H7 (cell line): ENCODE results near the gene C20orf144. TPM values are rescaled to one million over a fixed set of nuclear protein-coding genes. Genes with fewer than 3 reads are reported as not detected.

ENCODE experiments used
- DNase-seq: peaks from one replicate; pipeline ENCODE4 v3.0.0; 2012
- H3K27me3 ChIP-seq: 2 replicates; pipeline ENCODE4 v1.6.0; 2011; ENCODE audit warnings: mild to moderate bottlenecking, low read length; ENCODE audit not compliant: control insufficient read depth, insufficient read depth
- H3K36me3 ChIP-seq: replicated peaks from 2 replicates; pipeline ENCODE4 v1.5.1; 2011; ENCODE audit warnings: low read length; ENCODE audit not compliant: control insufficient read depth, insufficient read depth
- H3K4me3 ChIP-seq: 2 replicates; pipeline ENCODE4 v1.5.1; 2011; ENCODE audit warnings: low read depth, mild to moderate bottlenecking, control low read depth, low read length, moderate library complexity; ENCODE audit not compliant: insufficient read depth
- total RNA-seq: library from RNA; depleted of rRNA; stranded (reverse); fragments of >200 nt; shearing (Covaris generic); gene quantifications from 2 replicates; pipeline ENCODE4 v1.2.3, GENCODE V29; 2014

C20orf144 gene
- total RNA-seq, 1 experiment from 2014 or later = not detected

GRCh38 chr20:33655164-33655563, 7.0 kb upstream of the C20orf144 start:
- Histone ChIP-seq H3K36me3 (peaks cover 4% of the 10 kb centered on the region), H3K27me3 (no peaks in the 10 kb centered on the region), H3K4me3 (no peak overlapping the region)
- DNase-seq = no peak

GRCh38 chr20:33656010-33656782, 5.9 kb upstream of the C20orf144 start:
- H3K27me3 ChIP-seq = no peaks in the 10 kb centered on the region

GRCh38 chr20:33656783-33657703, 5.1 kb upstream of the C20orf144 start:
- peak; percentile 47 for DNase-seq
- H3K4me3 ChIP-seq = no peak overlapping the region
- H3K27me3 ChIP-seq = no peaks in the 10 kb centered on the region
- H3K36me3 ChIP-seq = peaks cover 4% of the 10 kb centered on the region

More at GRCh38 chr20:33656010-33656782, 5.9 kb upstream of the C20orf144 start:
- Histone ChIP-seq H3K36me3 (peaks cover 4% of the 10 kb centered on the region), H3K4me3 (no peak overlapping the region)
- DNase-seq = peak; percentile 46

- Histone ChIP-seq H3K27me3 (no peaks in the 10 kb centered on the region), H3K4me3 (no peak overlapping the region), H3K36me3 (peaks cover 4% of the 10 kb centered on the region)
- no peak for DNase-seq
Measured at GRCh38 chr20:33657704-33658095, 4.4 kb upstream of the C20orf144 start.

GRCh38 chr20:33658510-33658909, 3.6 kb upstream of the C20orf144 start:
- Histone ChIP-seq H3K27me3 (no peaks in the 10 kb centered on the region), H3K36me3 (peaks cover 4% of the 10 kb centered on the region), H3K4me3 (no peak overlapping the region)
- DNase-seq = peak; percentile 53

GRCh38 chr20:33658929-33659328, 3.2 kb upstream of the C20orf144 start:
- no peak for DNase-seq
- Histone ChIP-seq H3K36me3 (peaks cover 4% of the 10 kb centered on the region), H3K27me3 (no peaks in the 10 kb centered on the region)

GRCh38 chr20:33659341-33660034, 2.6 kb upstream of the C20orf144 start:
- no peaks in the 10 kb centered on the region for H3K27me3 ChIP-seq
- H3K4me3 ChIP-seq = no peak overlapping the region
- H3K36me3 ChIP-seq = peaks cover 4% of the 10 kb centered on the region
- peak; percentile 48 for DNase-seq

More at GRCh38 chr20:33658929-33659328, 3.2 kb upstream of the C20orf144 start:
- no peak overlapping the region for H3K4me3 ChIP-seq

- peak; percentile 32 for DNase-seq
- Histone ChIP-seq H3K36me3 (peaks cover 4% of the 10 kb centered on the region), H3K27me3 (no peaks in the 10 kb centered on the region), H3K4me3 (no peak overlapping the region)
Measured at GRCh38 chr20:33660035-33660684, 2.0 kb upstream of the C20orf144 start.

- Histone ChIP-seq H3K27me3 (no peaks in the 10 kb centered on the region), H3K36me3 (peaks cover 4% of the 10 kb centered on the region), H3K4me3 (no peak overlapping the region)
- DNase-seq = no peak
Measured at GRCh38 chr20:33660685-33661058, 1.5 kb upstream of the C20orf144 start.

- Histone ChIP-seq H3K4me3 (peak overlapping the region; percentile 79), H3K27me3 (peaks cover 4% of the 10 kb centered on the region; the same call in 1 of the 2 replicates), H3K36me3 (peaks cover 2% of the 10 kb centered on the region; the same call in 1 of the 2 replicates)
- DNase-seq = peak; percentile 97
Measured at GRCh38 chr20:33663161-33664084, 1.3 kb downstream of the C20orf144 start.

- Histone ChIP-seq H3K27me3 (peaks cover 4% of the 10 kb centered on the region; the same call in 1 of the 2 replicates), H3K36me3 (peaks cover 2% of the 10 kb centered on the region), H3K4me3 (peak overlapping the region; percentile 79)
- DNase-seq = peak; percentile 76
Measured at GRCh38 chr20:33664085-33664761, 2.1 kb downstream of the C20orf144 start.

GRCh38 chr20:33664762-33665144, 2.6 kb downstream of the C20orf144 start:
- DNase-seq = peak; percentile 44
- H3K36me3 ChIP-seq = peaks cover 2% of the 10 kb centered on the region
- peaks cover 4% of the 10 kb centered on the region; the same call in 1 of the 2 replicates for H3K27me3 ChIP-seq
- no peak overlapping the region for H3K4me3 ChIP-seq
